ENCODE data around the gene SPATA24.

- TF ChIP-seq CTCF (conservative IDR thresholded peaks at IDR 0.05) (no peak), EZH2 (IDR thresholded peaks at IDR 0.05; ENCODE audit: low read depth) (no peak)
Observed at GRCh38 chr5:139374909-139375308, 29.0 kb downstream of the SPATA24 start.
